Spleen (tissue), 7 donors: ENCODE results near the gene RFPL4A.

Source experiments
- CTCF ChIP-seq, 11 experiments: fragments of 200-600 bp in 7 of 11; fragments of 450-650 bp in 4 of 11; sonication (generic) in 4 of 11; IDR thresholded peaks in 8 of 11; conservative IDR thresholded peaks in 3 of 11; 1 replicate in 7 of 11; 2 replicates in 4 of 11; pipeline versions ENCODE4 v1.4.0 to v1.8.0; 2016 to 2021; ENCODE audit warnings: antibody characterized with exemption in 11 of 11, inconsistent platforms in 4 of 11, mild to moderate bottlenecking in 1 of 11
- POLR2A ChIP-seq, 3 donors: fragments of 450-650 bp; IDR thresholded peaks; one replicate each; pipeline ENCODE4 v1.5.1; 2017; ENCODE audit warnings: antibody characterized with exemption in 3 of 3, mild to moderate bottlenecking in 1 of 3
- POLR2AphosphoS5 ChIP-seq, 3 donors: sonication (generic); formaldehyde crosslinking; IDR thresholded peaks; one replicate each; pipeline ENCODE4 v1.5.1; 2017; ENCODE audit warnings: antibody characterized with exemption in 3 of 3
- donor health status: DM: no; HTN: no; CAD: no; lungs with moderate emphysema.
- donor health status: DM: no; HTN: no; CAD: no.
- donor health status: DM: no; HTN: no; CAD: no.

- peak in 7 of 11 experiments; percentile 32 to 62 (median 54) for TF ChIP-seq CTCF (IDR thresholded peaks at IDR 0.05 in 8 of 11, conservative IDR thresholded peaks at IDR 0.05 in 3 of 11)
- no peak for TF ChIP-seq POLR2A (IDR thresholded peaks at IDR 0.05)
- TF ChIP-seq POLR2AphosphoS5 (IDR thresholded peaks at IDR 0.05), result no peak
Measured at GRCh38 chr19:55809381-55810058, 50.6 kb downstream of the RFPL4A start.
